GM12801 (cell line): ENCODE data around the gene LYPD6B.

Experiments
- TF ChIP-seq, protein P1 (sequence below): IDR thresholded peaks from one replicate; pipeline ENCODE4 v1.5.1; 2011; ENCODE audit warnings: control low read depth; ENCODE audit not compliant: insufficient read length; ENCODE audit errors: extremely low read depth

The LYPD6B gene

DNA sequence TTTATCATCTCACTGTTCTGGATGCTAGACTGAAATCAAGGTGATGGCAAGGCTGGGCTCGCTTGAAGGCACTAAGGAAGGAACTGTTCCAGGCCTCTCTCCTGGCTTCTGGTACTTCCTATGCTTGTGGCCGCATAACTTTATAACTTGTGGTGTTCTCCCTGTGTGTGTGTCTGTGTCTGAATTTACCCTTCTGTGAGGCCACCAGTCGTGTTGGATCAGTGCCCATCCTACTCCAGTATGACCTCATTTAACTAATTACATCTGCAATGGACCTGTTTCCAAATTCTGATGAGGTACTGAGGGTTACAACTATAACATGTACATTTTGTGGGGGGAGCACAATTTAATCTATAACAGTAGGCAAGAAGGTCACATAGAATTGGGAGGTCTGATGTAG, 41.6 kb downstream of the LYPD6B start:
- TF ChIP-seq, protein P1, sequence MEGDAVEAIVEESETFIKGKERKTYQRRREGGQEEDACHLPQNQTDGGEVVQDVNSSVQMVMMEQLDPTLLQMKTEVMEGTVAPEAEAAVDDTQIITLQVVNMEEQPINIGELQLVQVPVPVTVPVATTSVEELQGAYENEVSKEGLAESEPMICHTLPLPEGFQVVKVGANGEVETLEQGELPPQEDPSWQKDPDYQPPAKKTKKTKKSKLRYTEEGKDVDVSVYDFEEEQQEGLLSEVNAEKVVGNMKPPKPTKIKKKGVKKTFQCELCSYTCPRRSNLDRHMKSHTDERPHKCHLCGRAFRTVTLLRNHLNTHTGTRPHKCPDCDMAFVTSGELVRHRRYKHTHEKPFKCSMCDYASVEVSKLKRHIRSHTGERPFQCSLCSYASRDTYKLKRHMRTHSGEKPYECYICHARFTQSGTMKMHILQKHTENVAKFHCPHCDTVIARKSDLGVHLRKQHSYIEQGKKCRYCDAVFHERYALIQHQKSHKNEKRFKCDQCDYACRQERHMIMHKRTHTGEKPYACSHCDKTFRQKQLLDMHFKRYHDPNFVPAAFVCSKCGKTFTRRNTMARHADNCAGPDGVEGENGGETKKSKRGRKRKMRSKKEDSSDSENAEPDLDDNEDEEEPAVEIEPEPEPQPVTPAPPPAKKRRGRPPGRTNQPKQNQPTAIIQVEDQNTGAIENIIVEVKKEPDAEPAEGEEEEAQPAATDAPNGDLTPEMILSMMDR, result no peak

DNA sequence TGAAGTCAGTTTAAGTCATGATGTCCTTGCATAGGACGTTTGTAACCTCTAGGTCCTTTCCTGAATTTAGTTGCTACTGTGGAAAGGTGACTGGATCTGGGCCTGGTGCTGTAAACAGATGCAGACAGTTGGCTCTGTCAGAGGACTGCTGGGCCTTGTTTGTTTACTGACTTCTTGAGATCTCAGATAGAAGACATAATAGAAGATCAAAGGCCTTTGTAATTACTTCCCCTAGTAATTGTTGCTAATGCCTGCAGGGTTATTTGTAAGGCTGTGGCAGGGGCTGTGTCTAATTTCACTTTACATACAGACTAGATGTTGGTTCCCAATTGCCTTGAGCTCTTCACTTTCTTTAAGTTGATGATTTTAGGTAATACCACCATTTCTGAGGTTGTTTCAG, 42.5 kb downstream of the LYPD6B start:
- TF ChIP-seq, protein P1, result no peak

DNA sequence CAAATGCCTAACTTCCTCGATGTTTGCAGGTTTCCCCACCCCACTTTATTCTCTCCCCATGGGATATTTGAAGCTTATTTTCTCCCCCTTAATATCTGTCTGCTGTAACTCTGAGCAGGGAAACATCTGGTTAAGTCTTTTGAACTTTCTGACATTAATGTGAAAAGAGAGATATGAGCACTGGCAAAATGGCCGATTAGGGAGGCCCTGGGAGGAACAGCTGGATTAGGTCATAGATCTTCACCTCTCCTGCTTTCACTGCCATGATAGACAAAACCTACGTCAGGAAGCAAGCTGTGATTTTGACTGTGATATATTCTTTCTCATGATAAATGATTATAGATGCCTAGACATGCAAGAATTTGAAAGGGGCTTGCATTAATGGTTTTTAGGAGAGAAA, 43.6 kb downstream of the LYPD6B start:
- TF ChIP-seq, protein P1, result no peak

DNA sequence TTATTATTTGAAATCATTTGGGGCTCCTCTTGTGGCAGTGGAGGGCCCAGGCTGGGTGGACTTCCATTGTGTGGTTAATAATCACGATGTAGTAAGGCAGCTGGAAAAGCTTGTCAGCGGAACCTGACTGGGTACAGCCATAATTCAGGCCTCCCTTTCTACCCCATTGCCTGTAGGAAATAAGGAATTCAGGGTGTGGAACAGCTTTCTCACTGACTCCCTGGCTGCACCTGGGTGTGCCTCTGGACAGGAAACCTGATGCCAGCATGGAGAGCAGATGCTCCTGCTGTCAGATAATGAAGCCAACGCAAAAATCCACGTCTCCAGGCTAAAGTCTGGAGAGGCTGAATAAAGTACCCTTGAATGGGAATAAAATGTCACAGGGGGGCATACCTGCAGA, 44.2 kb downstream of the LYPD6B start:
- TF ChIP-seq, protein P1, result no peak

DNA sequence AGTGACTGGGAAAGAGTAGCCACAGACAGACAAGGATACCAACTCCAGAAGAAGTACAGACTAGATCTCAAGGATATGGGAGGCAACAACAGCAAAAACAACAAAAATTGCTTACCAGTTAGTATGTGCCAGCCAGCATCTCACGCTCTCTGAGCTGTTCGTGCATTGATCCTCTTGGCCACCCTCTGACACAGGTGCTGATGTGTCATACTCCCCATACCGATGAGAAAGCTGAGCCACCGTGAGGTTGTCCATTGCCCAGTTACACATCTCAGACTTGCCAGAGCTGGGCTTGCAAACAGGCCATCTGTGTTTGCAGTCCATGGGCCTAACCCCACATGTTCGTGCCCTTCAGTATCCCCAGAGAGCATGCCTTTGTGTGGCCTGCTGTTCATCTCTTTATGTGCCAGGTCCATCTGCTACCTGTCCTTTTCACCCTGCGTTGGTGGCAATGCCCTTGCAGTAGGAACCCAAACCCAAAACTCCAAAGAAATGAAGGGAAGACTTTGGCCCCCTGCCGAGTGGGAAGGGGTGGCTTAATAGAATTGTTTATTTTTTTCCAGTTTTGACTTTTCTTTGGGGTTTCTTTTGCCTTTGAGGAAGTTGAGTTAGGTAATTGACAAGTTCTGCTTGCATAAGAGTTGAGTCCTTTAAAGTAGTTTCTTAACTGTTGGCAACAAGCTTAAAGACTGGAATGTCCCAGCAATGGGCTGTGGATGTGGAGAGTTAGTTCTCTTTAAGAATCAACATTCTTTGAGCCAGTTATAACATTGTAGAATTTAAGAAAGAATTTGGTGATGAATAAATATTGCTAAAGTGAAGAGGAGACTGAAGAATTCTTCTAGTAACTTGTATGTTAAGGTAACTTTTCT, 46.7 kb downstream of the LYPD6B start:
- TF ChIP-seq, protein P1, result no peak

DNA sequence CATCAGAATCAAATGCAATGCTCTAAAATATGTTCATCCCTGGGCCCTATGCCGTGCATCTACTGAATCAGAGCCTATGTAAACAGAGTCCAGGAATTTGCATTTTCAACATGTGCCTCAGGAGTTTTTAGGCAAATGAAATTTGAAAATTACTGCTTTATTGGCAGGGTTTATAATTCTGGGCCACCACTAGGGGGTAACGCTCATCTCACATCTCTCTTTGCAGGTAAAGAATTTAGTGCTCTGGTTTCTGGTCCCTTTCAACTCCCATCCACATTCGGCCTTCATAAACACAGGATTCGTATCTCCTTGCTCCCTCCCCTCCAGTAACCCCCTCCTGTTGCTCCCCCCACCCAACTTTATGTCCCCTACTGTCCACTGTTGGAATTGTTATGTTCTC, 49.3 kb downstream of the LYPD6B start:
- TF ChIP-seq, protein P1, result no peak

DNA sequence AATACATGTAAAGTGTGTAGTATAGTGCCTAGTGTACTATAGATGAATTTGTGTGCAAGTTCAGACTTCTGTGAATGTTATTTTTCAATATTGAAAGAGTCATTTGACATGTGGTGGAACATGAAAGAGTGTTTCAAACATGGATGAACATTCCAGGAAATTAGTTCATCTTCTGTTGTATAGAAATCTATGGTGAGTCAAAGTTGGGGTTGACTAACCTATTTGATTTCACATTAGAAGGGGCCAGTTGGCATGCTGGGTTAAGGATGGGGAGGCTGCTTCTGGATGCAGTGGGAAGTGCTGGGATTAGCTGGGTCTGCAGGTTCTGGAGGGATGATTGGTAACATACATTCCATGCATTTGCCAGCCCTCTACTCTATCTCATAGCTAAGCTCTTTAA, 50.6 kb downstream of the LYPD6B start:
- TF ChIP-seq, protein P1, result no peak
